Fibroblast of the aortic adventitia (primary cell): ENCODE results near the gene GNPDA1. TPM values are rescaled to one million over a fixed set of nuclear protein-coding genes. Genes with fewer than 3 reads are reported as not detected.
"Not testable (repeated sequence)": the region's sequence is repeated elsewhere in the genome, so short reads cannot be mapped to it uniquely, and the experiment has no call there.

Experiments used
- DNase-seq: peaks from one replicate; pipeline ENCODE4 v3.0.0-alpha.2; 2010; ENCODE audit warnings: low read depth
- H3K4me3 ChIP-seq: 2 replicates; pipeline ENCODE4 v1.5.1; 2011; ENCODE audit warnings: low read depth, mild to moderate bottlenecking, control low read depth, low read length, moderate library complexity
- total RNA-seq: library from RNA; depleted of rRNA; stranded (reverse); fragments of >200 nt; gene quantifications from 2 replicates; pipeline ENCODE4 v1.2.3, GENCODE V29; 2012; ENCODE audit warnings: low replicate concordance
- TF ChIP-seq, protein P1 (sequence below): IDR thresholded peaks from 2 replicates; pipeline ENCODE4 v1.5.1; 2011; ENCODE audit warnings: mild to moderate bottlenecking, low read length, control low read depth, inconsistent platforms; ENCODE audit not compliant: insufficient read depth

Gene GNPDA1
- total RNA-seq, 1 donor = 62.3 TPM

DNA sequence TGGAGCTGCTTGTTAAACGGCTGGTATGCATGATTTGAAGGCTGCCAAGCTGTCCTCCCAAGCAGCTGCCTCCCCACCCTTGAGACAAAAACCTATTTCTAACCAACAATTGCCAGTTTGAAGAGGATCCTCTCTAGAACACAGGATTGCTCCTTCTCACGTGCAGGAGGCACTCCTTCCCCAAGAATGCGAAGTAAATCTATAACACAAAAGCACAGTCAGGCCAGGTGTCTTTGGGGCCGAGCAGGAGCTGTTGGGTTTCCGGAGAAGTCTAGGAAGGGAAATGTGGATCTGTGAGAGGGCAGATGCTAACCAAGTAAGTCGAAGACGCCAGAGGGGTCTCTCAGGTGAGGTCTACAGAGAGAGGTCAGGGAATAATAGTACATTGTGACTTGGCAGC lies 35.4 kb upstream of the GNPDA1 start:
- H3K4me3 ChIP-seq = no peak overlapping the region
- TF ChIP-seq, protein P1, sequence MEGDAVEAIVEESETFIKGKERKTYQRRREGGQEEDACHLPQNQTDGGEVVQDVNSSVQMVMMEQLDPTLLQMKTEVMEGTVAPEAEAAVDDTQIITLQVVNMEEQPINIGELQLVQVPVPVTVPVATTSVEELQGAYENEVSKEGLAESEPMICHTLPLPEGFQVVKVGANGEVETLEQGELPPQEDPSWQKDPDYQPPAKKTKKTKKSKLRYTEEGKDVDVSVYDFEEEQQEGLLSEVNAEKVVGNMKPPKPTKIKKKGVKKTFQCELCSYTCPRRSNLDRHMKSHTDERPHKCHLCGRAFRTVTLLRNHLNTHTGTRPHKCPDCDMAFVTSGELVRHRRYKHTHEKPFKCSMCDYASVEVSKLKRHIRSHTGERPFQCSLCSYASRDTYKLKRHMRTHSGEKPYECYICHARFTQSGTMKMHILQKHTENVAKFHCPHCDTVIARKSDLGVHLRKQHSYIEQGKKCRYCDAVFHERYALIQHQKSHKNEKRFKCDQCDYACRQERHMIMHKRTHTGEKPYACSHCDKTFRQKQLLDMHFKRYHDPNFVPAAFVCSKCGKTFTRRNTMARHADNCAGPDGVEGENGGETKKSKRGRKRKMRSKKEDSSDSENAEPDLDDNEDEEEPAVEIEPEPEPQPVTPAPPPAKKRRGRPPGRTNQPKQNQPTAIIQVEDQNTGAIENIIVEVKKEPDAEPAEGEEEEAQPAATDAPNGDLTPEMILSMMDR = no peak
- no peak for DNase-seq

DNA sequence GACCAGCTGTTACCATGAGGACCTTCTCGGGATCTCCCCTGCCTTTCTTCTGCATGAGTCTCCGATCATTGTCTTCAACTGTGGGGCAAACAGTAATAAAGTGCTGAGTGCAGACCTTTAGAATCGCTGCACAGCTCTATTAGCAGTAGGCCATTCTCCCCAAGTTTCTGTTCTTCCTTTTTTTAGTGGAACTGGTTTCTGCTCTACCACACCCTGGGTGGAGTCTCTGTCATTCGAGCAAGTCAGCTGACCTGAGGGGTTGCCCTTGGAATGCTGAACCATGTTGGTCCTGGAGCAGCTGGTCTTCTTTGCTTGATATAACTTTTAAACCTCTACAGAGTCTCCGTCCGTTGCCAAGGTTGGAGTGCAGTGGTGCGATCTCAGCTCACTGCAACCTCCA lies 33.4 kb upstream of the GNPDA1 start:
- DNase-seq = no peak

DNA sequence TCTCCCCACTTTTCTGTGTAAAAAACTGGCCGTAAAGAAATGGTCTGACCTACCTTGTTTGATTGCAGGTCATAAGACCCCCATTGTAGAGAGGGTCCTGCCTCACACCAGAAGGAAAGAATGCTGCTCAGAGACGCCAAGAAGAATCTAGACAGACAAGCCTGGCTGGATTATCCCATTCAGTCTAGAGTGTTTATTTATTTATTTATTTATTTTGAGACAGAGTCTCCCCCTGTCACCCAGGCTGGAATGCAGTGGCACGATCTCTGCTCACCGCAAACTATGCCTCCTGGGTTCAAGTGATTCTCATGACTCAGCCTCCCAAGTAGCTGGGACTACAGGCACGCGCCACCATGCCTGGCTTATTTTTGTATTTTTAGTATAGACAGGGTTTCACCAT lies 28.1 kb upstream of the GNPDA1 start:
- H3K4me3 ChIP-seq, DNase-seq: not testable (repeated sequence)

More for the DNA sequence above, 33.4 kb upstream of the GNPDA1 start:
- no peak overlapping the region for H3K4me3 ChIP-seq
- TF ChIP-seq, protein P1 = no peak

DNA sequence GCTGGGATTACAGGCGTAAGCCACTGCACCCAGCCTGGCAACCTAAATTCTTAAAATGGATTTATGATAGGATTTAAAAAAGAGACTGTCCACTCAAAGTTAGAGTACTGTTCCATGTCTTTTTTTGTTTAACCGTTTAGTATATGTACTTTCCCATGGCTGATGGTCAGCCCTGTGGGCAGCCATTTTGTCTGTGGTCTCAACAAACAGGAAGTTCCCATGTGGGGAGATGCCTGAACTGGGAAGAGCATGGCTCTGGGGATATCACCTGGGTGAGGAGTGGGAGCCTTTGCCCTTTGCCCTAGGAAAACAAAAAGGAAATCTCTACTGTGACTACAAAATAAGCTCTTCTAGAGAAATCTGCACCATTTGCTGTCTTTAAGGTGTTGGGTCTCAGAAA lies 27.5 kb upstream of the GNPDA1 start:
- TF ChIP-seq, protein P1 = no peak
- no peak for DNase-seq
- no peak overlapping the region for H3K4me3 ChIP-seq

DNA sequence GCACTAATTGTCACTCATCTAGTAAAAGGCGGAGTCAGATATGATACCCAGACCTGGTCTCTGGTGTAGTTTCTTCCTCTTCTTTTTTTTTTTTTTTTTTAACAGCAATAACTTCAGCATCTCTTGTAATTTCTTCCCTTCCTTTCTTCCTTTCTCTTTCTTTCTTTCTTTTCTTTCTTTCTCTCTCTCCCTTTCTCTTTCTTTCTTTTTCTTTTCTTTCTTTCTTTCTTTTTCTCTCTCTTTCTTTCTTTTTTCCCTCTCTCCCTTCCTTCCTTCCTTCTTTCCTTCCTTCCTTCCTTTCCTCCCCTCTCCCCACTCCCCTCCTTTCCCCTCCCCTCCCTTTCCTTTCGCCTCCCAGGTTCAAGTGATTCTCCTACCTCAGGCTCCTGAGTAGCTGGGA lies 25.9 kb upstream of the GNPDA1 start:
- DNase-seq = no peak
- TF ChIP-seq, protein P1 = no peak
- no peak overlapping the region for H3K4me3 ChIP-seq

DNA sequence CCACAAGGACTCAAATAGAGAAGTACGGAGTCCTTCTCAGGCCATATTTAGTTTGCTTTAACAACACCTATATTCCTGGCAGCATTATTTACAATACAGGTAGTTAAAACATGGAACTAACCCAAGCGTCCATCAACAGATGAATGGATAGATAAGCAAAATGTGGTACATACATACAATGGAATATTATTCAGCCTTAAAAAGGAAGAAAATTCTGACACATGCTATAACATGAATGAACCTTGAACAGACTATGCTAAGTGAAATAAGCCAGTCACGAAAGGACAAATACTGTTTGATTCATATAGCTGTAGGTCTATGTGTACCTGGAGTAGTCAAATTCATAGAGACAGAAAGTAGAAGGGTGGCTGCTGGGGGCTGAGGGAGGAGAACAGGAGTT lies 24.8 kb upstream of the GNPDA1 start:
- not testable (repeated sequence) for H3K4me3 ChIP-seq, DNase-seq

DNA sequence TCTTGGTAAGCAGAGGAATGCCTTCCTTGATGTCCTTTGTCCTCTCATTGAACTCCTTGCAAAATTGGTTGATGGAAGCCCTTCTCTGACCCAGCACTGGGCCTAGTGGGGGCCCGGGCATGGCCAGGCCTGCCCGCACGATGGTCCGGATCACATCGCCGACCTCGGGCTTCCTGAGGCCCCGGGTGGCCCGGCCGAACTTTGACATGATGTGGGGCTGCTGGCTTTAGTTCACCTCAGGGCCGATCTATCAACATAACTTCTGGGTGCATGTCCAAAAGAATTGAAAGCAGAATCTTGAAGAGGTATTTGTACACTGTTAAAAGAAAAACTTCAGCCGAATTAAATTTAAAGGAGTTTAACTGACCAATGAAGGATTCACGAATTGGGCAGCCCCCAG lies 24.1 kb upstream of the GNPDA1 start:
- no peak overlapping the region for H3K4me3 ChIP-seq
- TF ChIP-seq, protein P1 = no peak
- DNase-seq = no peak

DNA sequence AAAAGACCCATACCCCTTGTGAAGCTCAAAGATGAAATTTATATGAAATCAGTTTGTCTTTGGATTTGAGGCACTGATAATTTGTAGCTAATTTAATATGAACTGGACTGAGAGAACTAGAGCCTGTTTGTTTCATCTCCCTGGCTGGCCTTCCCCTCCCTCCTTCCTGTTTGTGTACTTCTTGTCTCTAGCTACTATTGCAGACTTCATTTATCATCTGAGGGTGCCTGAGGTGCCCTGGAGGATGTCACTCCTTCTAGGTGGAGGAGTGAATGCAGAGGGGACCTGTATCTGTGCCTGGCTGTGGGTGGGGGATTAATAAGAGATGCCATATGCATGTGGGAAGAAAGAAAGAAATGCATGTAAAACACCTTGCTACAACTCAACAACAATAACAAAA lies 22.2 kb upstream of the GNPDA1 start:
- no peak overlapping the region for H3K4me3 ChIP-seq
- no peak for DNase-seq
- TF ChIP-seq, protein P1 = no peak

DNA sequence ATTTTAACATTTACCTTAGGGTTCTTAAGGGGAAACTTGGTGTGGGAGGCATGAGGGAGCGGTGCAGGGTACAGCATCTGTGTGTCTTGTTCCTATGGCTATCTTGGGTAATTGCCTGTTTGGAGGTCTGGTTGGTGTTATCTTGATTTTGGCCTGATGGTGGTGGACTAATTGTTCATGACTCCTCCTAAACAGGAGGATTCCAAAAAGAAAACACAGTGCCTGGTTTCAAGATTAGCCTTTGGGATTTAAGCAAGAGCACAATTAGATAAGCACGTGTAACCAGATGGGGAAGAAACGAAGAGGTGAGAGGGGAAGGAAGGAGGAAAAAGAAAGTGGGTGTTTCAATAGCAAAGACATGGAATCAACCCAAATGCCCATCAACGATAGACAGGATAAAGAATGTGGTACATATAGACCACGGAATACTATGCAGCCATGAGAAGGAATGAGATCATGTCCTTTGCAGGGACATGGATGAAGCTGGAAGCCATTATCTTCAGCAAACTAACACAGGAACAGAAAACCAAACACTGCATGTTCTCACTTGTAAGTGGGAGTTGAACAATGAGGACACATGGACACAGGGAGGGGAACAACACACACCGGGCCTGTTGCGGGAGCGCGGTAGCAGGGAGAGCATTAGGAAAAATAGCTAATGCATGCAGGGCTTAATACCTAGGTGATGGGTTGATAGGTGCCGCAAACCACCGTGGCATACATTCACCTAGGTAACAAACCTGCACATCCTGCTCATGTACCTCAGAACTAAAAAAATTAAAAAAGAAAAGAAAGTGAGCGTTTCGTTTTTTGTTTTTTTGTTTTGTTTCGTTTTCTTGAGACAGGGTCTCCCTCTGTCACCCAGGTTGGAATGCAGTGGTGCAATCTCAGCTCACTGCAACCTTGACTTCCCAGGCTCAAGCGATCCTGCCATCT lies 21.1 kb upstream of the GNPDA1 start:
- H3K4me3 ChIP-seq, DNase-seq: not testable (repeated sequence)
